ENCODE data around the gene CYP24A1. TPM values are rescaled to one million over a fixed set of nuclear protein-coding genes. Genes with fewer than 3 reads are reported as not detected.

Gene CYP24A1
- total and polyA plus RNA-seq, 2 of the 8 experiments (the other 6 are each of a cell fraction or from before 2014, with no cell fraction given): not detected

DNA sequence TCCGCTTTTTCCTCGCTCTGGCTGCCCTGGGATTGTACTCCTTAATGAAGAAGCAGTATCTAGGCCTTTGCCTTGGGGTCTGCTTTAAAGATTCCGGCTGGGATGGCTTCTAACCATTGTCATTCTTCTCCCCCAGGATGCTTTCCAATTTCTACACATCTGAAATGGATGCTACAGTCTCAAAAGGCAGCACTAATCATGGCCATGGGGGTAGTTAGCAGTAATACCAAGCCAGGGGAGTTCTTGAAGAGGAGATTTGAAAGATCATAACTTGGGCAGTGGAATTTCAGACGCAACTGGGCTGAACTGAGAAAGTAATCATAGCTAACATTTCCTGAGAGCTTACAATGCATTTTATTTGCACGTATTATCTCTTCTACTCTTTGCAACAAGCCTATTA, 30.7 kb upstream of the CYP24A1 start:
- Histone ChIP-seq H4K5ac (ENCODE audit: insufficient read length, low read depth, low read length) (no peak overlapping the region), H2BK5ac (ENCODE audit: low read depth, low read length) (no peak overlapping the region), H3K4me1 (replicated peaks in 1 of 4; ENCODE audit: control insufficient read depth in 3 of 4, insufficient read depth in 4 of 4, low read length in 3 of 4) (peaks cover 0 to 4% (median 3%) of the 10 kb centered on the region in 4 experiments; a peak in 2 of 7 replicates), H4K8ac (ENCODE audit: extremely low read depth, insufficient read depth, low read length) (no peak overlapping the region), H3K23me2 (ENCODE audit: low read depth, low read length) (peaks cover 8% of the 10 kb centered on the region; the same call in 1 of the 2 replicates), H2BK15ac (ENCODE audit: low read length) (no peak overlapping the region), H4K20me1 (replicated peaks in 1 of 2; ENCODE audit: control insufficient read depth in 1 of 2, insufficient read depth in 2 of 2, low read length in 2 of 2) (no peaks in the 10 kb centered on the region), H3K79me1 (ENCODE audit: low read depth, low read length) (no peaks in the 10 kb centered on the region; the same call in 1 of the 2 replicates), H3K9me3 (ENCODE audit: insufficient read depth in 2 of 2, low read depth in 1 of 2, low read length in 1 of 2) (no peaks in the 10 kb centered on the region), H3K18ac (ENCODE audit: extremely low read depth, low read length) (no peak overlapping the region), H3K27ac (ENCODE audit: low read depth, low read length) (no peak overlapping the region), H2AFZ (ENCODE audit: low read length) (no peak overlapping the region), H2BK12ac (ENCODE audit: low read depth, low read length) (no peak overlapping the region), H4K91ac (replicated peaks; ENCODE audit: insufficient read length, low read length) (no peak overlapping the region), H3K23ac (ENCODE audit: insufficient read length) (no peak overlapping the region), H3K27me3 (replicated peaks in 1 of 4; ENCODE audit: control insufficient read depth in 3 of 4, extremely low read depth in 1 of 4, insufficient read depth in 3 of 4, low read length in 3 of 4) (no peaks in the 10 kb centered on the region), H3K14ac (ENCODE audit: insufficient read length) (no peak overlapping the region), H3K56ac (replicated peaks; ENCODE audit: insufficient read length, low read depth, low read length) (no peak overlapping the region), H2AK5ac (ENCODE audit: low read depth, low read length) (no peak overlapping the region), H3K9ac (replicated peaks in 1 of 4; ENCODE audit: extremely low read depth in 1 of 4, low read depth in 3 of 4, low read length in 3 of 4) (no peak overlapping the region), H3K4me3 (ENCODE audit: extremely low read depth in 1 of 4, insufficient read depth in 2 of 4, low read depth in 3 of 4, low read length in 4 of 4) (no peak overlapping the region), H2BK20ac (ENCODE audit: low read length) (no peak overlapping the region), H3K4ac (replicated peaks; ENCODE audit: insufficient read length, low read depth, low read length) (no peak overlapping the region), H3K4me2 (ENCODE audit: insufficient read depth in 1 of 2, low read depth in 2 of 2, low read length in 2 of 2) (no peak overlapping the region), H3K79me2 (ENCODE audit: control insufficient read depth in 1 of 2, insufficient read depth in 2 of 2, low read length in 2 of 2) (peaks cover 12 to 15% of the 10 kb centered on the region in 2 experiments), H3K36me3 (ENCODE audit: control insufficient read depth in 2 of 4, insufficient read depth in 4 of 4, low read length in 3 of 4) (no peaks in the 10 kb centered on the region), H2BK120ac (replicated peaks; ENCODE audit: low read depth, low read length) (no peak overlapping the region)
- no peak for FAIRE-seq
- ChIA-PET POLR2A (ENCODE audit: partially characterized antibody) (no interaction called here), CTCF (ENCODE audit: partially characterized antibody) (interaction anchor here (1.0 to 23.7 kb wide), 4 partner anchors 10 to 443 kb away, joined by 3 to 591 read pairs (median 8); no protein-coding TSS in a partner anchor)
- 87% methylated on average over 5 of the region's 5 CpGs; no CpG with 5 or more reads in 1 of the 2 experiments for WGBS, 2 experiments (ENCODE audit: extremely low coverage in 1 of 2, insufficient coverage in 1 of 2, insufficient read length in 1 of 2, insufficient replicate concordance in 2 of 2, low coverage in 1 of 2, low lambda C conversion rate in 2 of 2, missing lambda C conversion rate in 1 of 2)
- DNase-seq (ENCODE audit: low read depth in 1 of 2, low spot score in 2 of 2): no peak
- TF ChIP-seq POU5F1 (IDR thresholded peaks at IDR 0.05; ENCODE audit: low read depth, low read length) (no peak), CBX8 (IDR thresholded peaks at IDR 0.05; ENCODE audit: borderline replicate concordance, low read depth, low read length) (no peak), KDM4A (IDR thresholded peaks at IDR 0.05; ENCODE audit: low read depth, low read length, severe bottlenecking) (no peak), RNF2 (IDR thresholded peaks at IDR 0.05; ENCODE audit: borderline replicate concordance, low read depth, low read length, missing control alignments, poor library complexity, severe bottlenecking) (no peak), SP1 (IDR thresholded peaks at IDR 0.05; ENCODE audit: low read depth, low read length) (no peak), YY1 (IDR thresholded peaks at IDR 0.05; ENCODE audit: low read depth, low read length) (no peak), CTBP2 (IDR thresholded peaks at IDR 0.05; ENCODE audit: borderline replicate concordance, insufficient read depth, insufficient read length, low read length) (no peak), CEBPB (IDR thresholded peaks at IDR 0.05; ENCODE audit: low read depth, low read length) (no peak), POLR2AphosphoS5 (IDR thresholded peaks at IDR 0.05; ENCODE audit: low read depth, low read length) (no peak)
